GM19099 (cell line): ENCODE results near the gene ADARB1.

Source experiments
- POLR2A ChIP-seq: IDR thresholded peaks from 3 replicates; pipeline ENCODE4 v1.6.1; 2011; ENCODE audit warnings: low read depth; ENCODE audit not compliant: insufficient read length; ENCODE audit errors: extremely low read depth

ADARB1 gene

DNA sequence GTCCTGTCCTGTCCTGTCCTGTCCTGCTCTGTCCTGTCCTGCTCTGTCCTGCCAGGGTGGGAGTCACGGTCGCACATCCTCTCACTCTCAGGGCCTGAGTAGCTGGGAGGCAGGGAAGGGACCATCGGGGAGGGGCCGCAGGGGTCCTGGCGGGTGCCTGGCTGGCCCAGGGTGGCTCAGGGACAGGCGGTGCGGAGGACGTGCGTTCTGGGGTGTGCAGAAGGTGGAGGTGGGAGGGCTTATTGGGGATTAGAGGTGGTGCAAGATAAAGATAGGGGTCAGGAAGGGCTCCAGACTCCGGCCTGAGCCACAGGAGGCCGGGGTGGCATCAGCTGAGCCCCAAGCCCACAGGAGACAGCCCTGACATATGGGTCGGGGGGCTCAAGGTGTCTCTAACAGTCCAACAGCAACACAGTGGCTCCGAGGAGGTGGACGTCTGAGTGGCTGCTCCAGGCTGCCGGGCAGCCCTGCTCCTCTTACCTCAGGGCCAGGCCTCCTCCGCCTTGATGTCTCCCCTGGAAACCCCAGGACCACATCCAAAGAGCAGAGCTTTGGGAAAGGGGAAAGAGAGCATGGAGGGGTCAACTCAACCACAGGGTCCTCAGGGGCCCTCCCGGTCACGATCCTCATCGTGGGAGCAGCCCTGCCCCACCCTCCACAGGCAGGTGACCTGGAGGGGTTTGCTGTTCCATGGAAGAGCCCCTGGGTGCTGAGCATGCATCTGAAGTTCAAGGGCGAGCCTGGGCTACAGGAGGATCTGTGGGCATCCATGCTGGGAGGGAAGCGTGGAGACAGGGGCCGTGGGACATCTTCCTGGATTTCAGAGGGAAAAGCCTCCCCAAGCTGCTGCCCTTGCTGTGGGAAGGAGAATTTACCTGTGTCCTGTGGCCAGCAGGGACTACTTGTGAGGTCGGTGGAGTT, 39.6 kb upstream of the ADARB1 start:
- TF ChIP-seq POLR2A: no peak

DNA sequence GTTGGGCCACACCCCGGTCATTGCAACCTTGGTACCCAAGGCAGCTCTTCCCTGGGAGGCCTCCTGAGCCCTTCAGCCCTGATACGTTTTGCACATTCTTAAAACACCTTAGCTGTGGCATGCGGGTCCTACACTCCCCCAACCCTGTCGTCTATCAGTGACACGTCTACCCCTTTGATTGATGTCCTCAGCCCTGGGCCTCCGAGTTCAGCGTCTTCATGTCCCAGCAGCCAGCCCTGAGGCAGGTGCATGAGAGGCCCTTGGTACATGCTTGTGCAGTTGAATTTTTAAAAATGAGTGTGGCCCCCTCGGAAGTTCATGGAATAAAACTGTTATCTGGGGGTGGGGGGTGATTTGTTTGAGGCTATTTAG, 38.9 kb upstream of the ADARB1 start:
- TF ChIP-seq POLR2A: no peak

DNA sequence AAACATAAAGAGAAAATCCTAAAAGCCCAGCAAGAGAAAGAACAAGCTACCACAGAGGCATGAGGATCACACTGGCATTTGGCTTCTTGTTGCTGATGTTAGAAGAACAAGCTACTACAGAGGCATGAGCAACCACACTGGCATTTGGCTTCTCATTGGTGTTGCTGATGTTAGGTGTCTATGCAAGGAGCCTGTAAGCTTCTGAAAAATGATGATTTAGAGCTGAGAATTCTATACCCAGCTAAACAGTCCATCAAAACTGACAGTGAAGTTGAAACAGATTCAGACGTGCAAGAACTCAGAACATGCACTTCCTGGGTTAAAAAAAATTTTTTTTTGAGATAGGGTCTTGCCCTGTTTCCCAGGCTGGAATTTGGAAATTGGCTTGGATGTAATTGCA, 37.8 kb upstream of the ADARB1 start:
- no peak for TF ChIP-seq POLR2A

DNA sequence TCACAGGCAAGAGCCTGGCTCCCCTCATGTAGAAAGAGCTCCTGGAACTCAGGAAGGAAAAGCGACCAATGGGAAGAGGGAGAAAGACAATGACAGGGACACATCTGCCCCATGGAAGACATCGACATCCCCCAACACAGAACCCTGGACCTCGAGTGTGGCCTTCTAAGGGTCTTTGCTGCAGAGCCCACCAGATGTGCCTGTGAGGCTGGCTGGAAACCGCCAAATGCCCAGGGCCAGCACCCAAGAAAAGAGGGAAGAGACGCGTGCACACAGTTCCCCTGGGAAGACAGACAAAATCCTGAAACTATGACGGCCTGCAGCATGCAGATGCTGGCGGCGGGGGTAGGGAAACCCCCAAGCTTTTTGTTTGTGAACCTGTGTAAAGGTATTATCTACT, 36.4 kb upstream of the ADARB1 start:
- no peak for TF ChIP-seq POLR2A

DNA sequence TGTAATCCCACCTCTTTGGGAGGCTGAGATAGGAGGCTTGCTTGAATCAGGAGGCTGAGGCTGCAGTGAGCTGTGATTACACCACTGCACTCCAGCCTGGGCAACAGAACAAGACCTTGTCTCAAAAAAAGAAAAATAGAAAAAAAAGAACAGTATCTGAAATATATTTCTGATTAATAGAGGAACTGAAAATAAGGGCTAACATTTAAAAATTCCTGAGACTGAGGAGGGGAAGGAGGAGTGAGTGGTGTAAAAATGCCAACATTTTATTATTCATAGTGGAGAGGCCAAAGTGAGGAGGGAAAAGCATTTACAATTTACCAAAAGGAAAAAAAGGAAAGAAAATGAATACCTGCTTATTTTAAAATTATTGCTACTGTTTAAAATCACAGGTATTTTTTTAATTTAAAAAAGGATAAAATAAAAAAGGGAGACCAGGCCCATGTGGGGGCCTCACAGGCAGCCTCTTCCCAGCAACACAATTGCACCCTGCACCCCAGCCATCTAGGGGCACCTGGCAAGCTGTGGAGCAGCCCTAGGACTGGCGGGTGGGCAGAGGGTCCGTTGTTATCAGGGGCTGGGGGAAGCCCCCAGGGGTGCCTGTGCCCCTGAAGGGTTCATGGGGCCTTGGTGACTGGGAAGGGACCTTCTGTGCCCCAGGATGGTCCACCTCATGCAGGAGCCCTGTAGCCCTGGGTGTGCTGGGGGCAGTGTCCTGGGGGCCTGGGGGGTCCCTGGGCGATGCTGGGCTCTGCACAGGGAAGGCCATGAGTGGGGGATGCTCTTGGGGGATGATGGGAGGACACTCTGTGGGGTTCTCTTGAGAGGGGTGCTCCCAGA, 34.8 kb upstream of the ADARB1 start:
- no peak for TF ChIP-seq POLR2A

DNA sequence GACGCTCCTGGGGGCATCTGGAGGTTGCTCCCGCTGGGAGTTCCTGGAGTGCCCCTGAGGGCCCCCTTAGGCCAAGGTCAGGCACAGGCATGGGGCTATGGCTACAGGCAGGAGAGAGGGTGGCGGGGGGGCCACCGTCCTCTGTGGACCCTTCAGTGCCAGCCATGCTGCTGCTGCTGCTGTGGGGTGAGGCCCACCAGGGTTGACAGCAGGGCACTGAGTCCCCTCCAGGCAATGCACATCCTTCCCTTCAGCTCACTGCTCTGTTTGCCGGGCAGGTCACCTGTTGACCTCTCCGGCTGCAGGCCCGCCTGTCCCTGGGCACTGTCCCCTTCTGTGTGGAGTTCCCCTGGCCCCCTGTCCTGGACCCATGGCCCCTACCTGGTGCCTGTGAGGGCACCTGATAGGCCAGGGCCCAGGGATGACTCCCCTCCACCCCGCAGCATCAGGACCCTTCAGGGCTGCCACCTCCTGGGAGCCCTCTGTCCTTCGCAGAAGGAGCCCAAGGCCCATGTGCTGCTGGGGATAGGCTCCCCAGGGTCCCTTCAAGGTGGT, 34.1 kb upstream of the ADARB1 start:
- no peak for TF ChIP-seq POLR2A

DNA sequence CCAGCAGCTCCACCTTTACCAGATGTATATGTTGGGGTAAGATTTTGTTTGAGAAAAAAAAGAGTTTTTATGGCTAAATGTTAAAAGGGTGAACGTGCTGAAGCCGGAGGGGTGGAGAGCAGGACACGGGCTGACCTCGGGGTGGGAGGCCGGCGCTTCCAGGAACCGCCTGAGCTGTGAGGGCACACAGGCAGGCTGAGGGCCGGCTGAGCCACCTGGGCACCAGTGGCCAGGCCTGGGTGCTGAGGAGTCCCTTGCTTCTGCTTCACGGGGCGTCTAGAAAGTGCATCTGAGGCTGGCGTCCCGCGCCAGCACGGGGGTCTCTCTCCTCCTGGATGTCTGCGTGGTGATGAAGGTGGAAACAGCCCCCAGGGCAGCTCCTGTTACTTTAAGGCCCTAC, 33.6 kb upstream of the ADARB1 start:
- TF ChIP-seq POLR2A: no peak

DNA sequence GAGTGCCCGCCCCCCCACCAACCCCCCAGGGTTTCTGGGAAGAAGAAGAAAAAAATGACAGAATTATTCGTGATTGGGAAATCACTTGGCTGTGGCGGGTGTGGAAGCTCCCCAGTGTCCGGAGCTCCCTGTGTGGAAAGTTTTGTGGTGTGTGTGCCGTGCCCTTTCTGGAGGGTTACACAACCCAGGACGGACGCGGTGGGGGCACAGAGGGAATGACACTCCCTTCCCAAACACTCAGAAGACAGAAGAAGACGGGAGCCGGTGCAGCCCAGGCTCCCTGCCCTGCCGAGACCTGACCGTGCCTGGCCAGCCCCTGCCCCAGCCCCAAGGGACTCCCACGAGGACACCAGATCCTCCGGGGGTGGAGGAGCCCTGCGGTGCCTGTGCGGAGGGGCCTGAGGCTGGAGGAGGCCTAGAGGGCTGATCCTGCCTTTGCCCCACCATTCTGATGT, 33.0 kb upstream of the ADARB1 start:
- no peak for TF ChIP-seq POLR2A

DNA sequence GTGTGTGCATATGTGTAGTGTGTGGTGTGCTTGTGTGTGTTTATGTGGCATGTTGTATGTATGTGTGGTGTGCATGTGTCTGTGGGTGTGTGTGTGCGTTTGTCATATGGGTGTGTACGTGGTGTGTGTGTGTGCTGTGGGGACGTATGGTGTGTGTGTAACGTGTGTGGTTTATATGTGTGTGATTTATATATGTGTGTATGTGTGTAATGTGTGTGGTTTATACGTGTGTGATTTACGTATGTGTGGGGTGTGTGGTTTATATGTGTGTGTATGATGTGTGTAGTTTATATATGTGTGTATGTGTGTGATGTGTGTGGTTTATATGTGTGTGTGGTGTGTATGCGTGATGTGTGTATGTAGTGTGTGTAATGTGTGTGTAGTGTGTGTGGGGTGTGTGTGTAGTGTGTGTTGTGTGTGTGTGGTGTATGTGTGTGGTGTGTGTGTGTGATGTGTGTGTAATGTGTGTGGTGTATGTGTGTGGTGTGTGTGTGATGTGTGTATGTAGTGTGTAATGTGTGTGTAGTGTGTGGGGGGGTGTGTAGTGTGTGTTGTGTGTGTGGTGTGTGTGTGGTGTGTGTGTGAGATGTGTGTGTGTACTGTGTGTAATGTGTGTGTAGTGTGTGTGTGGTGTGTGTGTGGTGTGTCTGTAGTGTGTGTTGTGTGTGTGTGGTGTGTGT, 32.3 kb upstream of the ADARB1 start:
- TF ChIP-seq POLR2A: no peak

DNA sequence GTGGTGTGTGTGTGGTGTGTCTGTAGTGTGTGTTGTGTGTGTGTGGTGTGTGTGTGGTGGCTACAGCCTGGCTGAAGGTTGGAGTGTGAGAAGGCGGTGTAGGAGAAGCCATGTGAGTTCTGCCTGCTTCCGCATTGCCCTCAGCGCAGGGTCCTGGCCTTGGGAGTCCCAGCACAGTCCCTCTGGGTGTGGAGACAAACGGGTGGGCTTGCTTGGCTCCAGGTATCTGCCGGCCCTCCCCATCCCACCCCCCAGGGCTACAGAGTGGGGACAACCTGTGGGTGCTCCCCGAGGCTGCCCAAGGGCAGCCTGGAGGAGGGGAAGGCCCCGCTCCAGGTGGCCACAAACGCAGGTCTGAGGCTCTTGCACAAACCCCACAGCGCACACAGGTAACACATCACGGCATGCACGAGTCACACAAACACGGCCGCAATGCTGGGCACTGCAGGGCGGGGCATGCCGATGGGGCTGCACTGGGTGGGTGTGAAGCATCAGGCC, 31.7 kb upstream of the ADARB1 start:
- no peak for TF ChIP-seq POLR2A

DNA sequence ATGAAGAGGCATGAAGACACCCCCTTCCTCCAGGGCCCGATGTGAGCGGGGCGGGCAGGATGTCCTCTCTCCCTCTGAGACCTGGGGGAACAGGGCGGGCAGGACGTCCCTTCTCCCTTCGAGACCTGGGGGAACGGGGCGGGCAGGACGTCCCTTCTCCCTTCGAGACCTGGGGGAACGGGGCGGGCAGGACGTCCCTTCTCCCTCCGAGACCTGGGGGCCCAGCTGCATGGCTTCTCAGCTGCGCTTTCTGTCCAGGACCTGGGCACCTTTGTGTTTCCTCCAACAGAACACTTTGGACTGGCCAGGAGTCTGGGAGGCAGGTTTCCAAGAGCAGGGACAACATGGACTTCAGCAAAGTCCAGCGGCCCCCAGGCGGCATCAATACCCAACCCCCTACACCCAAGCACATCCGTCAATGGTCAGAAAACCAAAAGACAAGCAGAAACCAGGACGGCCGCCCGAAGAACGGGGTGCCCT, 30.8 kb upstream of the ADARB1 start:
- TF ChIP-seq POLR2A: no peak

DNA sequence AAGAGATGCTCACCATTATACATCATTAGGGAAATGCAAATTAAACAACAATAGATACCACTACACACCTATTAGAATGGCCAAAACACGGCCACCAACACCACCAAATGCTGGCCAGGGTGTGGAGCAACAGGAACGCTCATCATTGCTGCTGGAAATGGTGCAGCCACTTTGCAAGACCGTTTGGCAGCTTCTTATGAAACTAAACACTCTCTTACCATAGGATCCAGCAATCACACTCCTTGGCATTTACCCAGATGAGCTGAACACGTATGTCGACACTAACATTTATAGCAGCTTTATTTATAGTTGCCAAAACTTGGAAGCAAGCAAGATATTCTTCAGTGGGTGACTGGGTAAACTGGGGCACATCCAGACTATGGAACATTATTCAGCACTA, 28.9 kb upstream of the ADARB1 start:
- no peak for TF ChIP-seq POLR2A

DNA sequence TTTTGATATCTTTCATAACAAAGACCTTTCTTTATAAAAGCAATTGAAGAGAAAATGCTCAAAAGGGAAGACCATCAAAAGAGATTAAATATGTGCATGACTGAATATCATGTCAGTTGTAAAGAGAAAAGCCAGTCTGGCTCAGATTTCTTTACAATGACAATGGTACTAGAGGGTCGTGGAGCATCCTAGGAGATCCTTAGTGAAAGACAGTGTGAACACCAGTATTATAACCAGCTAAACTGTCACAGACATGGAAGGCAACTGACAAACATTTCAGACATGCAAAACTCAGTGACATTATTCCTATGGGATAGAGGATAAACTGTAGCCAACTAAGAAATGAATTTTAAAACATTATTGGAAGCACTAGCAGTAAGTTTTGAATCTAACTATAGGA, 27.1 kb upstream of the ADARB1 start:
- TF ChIP-seq POLR2A: no peak

DNA sequence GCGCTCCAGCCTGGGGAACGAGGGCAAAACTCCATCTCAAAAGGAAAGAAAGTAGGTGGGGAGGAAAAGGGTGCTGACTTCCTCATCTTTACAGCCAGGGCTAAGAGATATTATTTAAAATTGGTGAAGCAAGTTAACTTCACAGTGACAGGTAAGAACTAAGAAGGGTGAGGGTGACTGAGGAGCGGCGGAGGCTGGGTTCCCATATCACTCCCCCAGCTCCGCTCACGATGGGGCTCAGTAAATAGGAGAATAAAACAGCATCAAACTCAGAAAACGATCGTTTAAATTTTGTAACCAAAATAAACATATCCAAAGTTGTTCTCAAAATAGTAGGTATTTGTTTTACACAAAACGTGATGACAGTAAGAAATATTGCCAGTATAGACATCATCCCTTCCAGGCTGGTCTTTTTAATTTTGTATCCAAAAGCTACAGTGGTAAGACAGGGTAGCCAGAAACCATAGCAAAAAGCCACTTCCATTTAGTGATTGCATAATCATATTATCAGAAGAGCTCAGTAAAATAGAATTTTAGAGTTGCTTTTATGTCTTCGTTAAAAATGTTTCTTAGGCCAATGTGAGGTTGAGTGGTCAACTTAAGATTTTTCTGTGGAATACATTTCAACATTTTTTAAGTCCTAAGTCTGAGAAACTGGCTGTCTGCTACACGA, 26.2 kb upstream of the ADARB1 start:
- TF ChIP-seq POLR2A: no peak
